Natural killer cell (primary cell): Measurements from ENCODE around the gene RSRC1. TPM values are rescaled to one million over a fixed set of nuclear protein-coding genes. Genes with fewer than 3 reads are reported as not detected.

Experiments used
- ATAC-seq, 3 donors: fragments of 150-1000 bp in 2 of 3; fragments of 200-7000 bp in 1 of 3; cut with Tn5 transposase; 1 replicate in 1 of 3; 2 replicates in 2 of 3; pipeline ENCODE4 v1.10.0; 2021; ENCODE audit warnings: mild to moderate bottlenecking in 2 of 3, moderate library complexity in 2 of 3
- DNase-seq, 2 donors: peaks; one replicate each; pipeline versions ENCODE4 v3.0.0 to v3.0.0-alpha.2; 2013 to 2021; ENCODE audit warnings: mixed read lengths in 1 of 2
- H3K27ac ChIP-seq: one replicate; pipeline ENCODE4 v1.5.1; 2013; ENCODE audit warnings: mild to moderate bottlenecking, low read length
- H3K27me3 ChIP-seq: one replicate; pipeline ENCODE4 v1.6.1; 2013; ENCODE audit warnings: low read length; ENCODE audit not compliant: control insufficient read depth, insufficient read depth
- H3K36me3 ChIP-seq: one replicate; pipeline ENCODE4 v1.6.1; 2013; ENCODE audit warnings: low read length; ENCODE audit not compliant: control insufficient read depth, insufficient read depth
- H3K4me1 ChIP-seq: one replicate; pipeline ENCODE4 v1.6.1; 2013; ENCODE audit warnings: low read length; ENCODE audit not compliant: control insufficient read depth, insufficient read depth
- H3K4me3 ChIP-seq: one replicate; pipeline ENCODE4 v1.5.1; 2013; ENCODE audit warnings: low read length
- H3K9me3 ChIP-seq: one replicate; pipeline ENCODE4 v1.6.1; 2013; ENCODE audit warnings: low read length; ENCODE audit not compliant: control insufficient read depth, insufficient read depth
- H3K27ac Mint-ChIP-seq, 2 donors: one replicate each; pipeline ENCODE4 v1.8.0; 2022; ENCODE audit warnings: mild to moderate bottlenecking in 2 of 2, mixed read lengths in 2 of 2, moderate library complexity in 1 of 2
- H3K27me3 Mint-ChIP-seq, 2 donors: one replicate each; pipeline ENCODE4 v1.8.0; 2022; ENCODE audit warnings: low read depth in 2 of 2, mixed read lengths in 2 of 2
- H3K36me3 Mint-ChIP-seq: one replicate; pipeline ENCODE4 v1.8.0; 2022; ENCODE audit warnings: mixed read lengths
- H3K4me1 Mint-ChIP-seq, 2 donors: one replicate each; pipeline ENCODE4 v1.8.0; 2022; ENCODE audit warnings: mixed read lengths in 2 of 2
- H3K4me3 Mint-ChIP-seq: one replicate; pipeline ENCODE4 v1.8.0; 2022; ENCODE audit warnings: mild to moderate bottlenecking, moderate library complexity, mixed read lengths
- H3K9me3 Mint-ChIP-seq, 2 donors: one replicate each; pipeline ENCODE4 v1.8.0; 2022; ENCODE audit warnings: mixed read lengths in 2 of 2
- CTCF ChIP-seq: fragments of 200-600 bp; IDR thresholded peaks from one replicate; pipeline ENCODE4 v1.8.0; 2022; ENCODE audit warnings: antibody characterized with exemption
- WGBS: methylation state at CpG from one replicate; pipeline ENCODE4 v1.1.7; 2013; ENCODE audit warnings: missing lambda C conversion rate; ENCODE audit not compliant: insufficient coverage; 5-methylcytosine and 5-hydroxymethylcytosine counted together
- intact Hi-C: fragments of 100-400 bp; cut with micrococcal nuclease; formaldehyde crosslinking; loops from one replicate; pipeline ENCODE4 v1.14.2; 2022
- total RNA-seq, 4 donors: library from RNA; stranded (reverse); fragments of 120-200 nt in 1 of 4; gene quantifications; one replicate each; pipeline versions ENCODE4 v1.2.3 to v1.2.4, GENCODE V29; 2013 to 2022

RSRC1 gene
- total RNA-seq, 3 donors from 2014 or later (not counting 1 experiment from before 2014, with no cell fraction given): 37.3 to 41.1 (median 37.6) TPM

GRCh38 chr3:158106766-158107471 is 3.0 kb upstream of the RSRC1 start:
- Histone ChIP-seq H3K27me3 (peaks cover 67% of the 10 kb centered on the region), H3K27ac (no peak overlapping the region), H3K9me3 (peaks cover 4% of the 10 kb centered on the region), H3K4me1 (peaks cover 54% of the 10 kb centered on the region), H3K36me3 (no peaks in the 10 kb centered on the region), H3K4me3 (no peak overlapping the region)
- H3K4me1 Mint-ChIP-seq: peaks cover 64 to 75% of the 10 kb centered on the region in 2 donors
- no peak for TF ChIP-seq CTCF
- peak overlapping the region; percentile 75 to 82 for H3K27ac Mint-ChIP-seq
- no peaks in the 10 kb centered on the region for H3K36me3 Mint-ChIP-seq
- 6% methylated on average over 37 of the region's 37 CpGs for WGBS
- peaks cover 56 to 67% of the 10 kb centered on the region in 2 donors for H3K27me3 Mint-ChIP-seq
- H3K4me3 Mint-ChIP-seq: peak overlapping the region; percentile 93
- intact Hi-C loops: no loop called here
- no peaks in the 10 kb centered on the region for H3K9me3 Mint-ChIP-seq
- DNase-seq (peak; percentile 19 to 47), ATAC-seq (no peak)

GRCh38 chr3:158107605-158108444 is 2.1 kb upstream of the RSRC1 start:
- peak in 1 of 2 donors; percentile 20 for DNase-seq
- intact Hi-C loops: no loop called here
- H3K27me3 ChIP-seq: peaks cover 58% of the 10 kb centered on the region
- peak overlapping the region; percentile 93 for H3K4me3 Mint-ChIP-seq
- 4% methylated on average over 3 of the region's 15 CpGs for WGBS
- no peak for TF ChIP-seq CTCF
- no peak overlapping the region for H3K27ac ChIP-seq
- H3K36me3 ChIP-seq: no peaks in the 10 kb centered on the region
- peaks cover 47 to 58% of the 10 kb centered on the region in 2 donors for H3K27me3 Mint-ChIP-seq
- peaks cover 50% of the 10 kb centered on the region for H3K4me1 ChIP-seq
- ATAC-seq: no peak
- H3K4me3 ChIP-seq: no peak overlapping the region
- peak overlapping the region in 1 of 2 donors; percentile 82 for H3K27ac Mint-ChIP-seq
- peaks cover 4% of the 10 kb centered on the region for H3K9me3 ChIP-seq
- H3K4me1 Mint-ChIP-seq: peaks cover 69 to 81% of the 10 kb centered on the region in 2 donors
- no peaks in the 10 kb centered on the region for H3K36me3 Mint-ChIP-seq
- H3K9me3 Mint-ChIP-seq: no peaks in the 10 kb centered on the region

- Histone ChIP-seq H3K9me3 (peaks cover 4% of the 10 kb centered on the region), H3K27me3 (peaks cover 51% of the 10 kb centered on the region), H3K36me3 (no peaks in the 10 kb centered on the region), H3K4me3 (no peak overlapping the region), H3K4me1 (peaks cover 44% of the 10 kb centered on the region), H3K27ac (no peak overlapping the region)
- Mint-ChIP-seq H3K36me3 (no peaks in the 10 kb centered on the region), H3K27ac (no peak overlapping the region), H3K4me3 (peak overlapping the region; percentile 93), H3K27me3 (peaks cover 40 to 51% of the 10 kb centered on the region in 2 donors), H3K9me3 (no peaks in the 10 kb centered on the region), H3K4me1 (peaks cover 66 to 76% of the 10 kb centered on the region in 2 donors)
- 0% methylated on average over 1 of the region's 2 CpGs for WGBS
- ATAC-seq (no peak), DNase-seq (no peak)
- TF ChIP-seq CTCF: no peak
- intact Hi-C loops: no loop called here
Observed at GRCh38 chr3:158108445-158108985, 1.4 kb upstream of the RSRC1 start.
